ENCODE results near the gene GAS7.
A peak's percentile ranks its signal among the peaks of the same experiment; 100 is the strongest.
"Not testable (repeated sequence)": the region's sequence is repeated elsewhere in the genome, so short reads cannot be mapped to it uniquely, and the experiment has no call there.

The GAS7 gene

DNA sequence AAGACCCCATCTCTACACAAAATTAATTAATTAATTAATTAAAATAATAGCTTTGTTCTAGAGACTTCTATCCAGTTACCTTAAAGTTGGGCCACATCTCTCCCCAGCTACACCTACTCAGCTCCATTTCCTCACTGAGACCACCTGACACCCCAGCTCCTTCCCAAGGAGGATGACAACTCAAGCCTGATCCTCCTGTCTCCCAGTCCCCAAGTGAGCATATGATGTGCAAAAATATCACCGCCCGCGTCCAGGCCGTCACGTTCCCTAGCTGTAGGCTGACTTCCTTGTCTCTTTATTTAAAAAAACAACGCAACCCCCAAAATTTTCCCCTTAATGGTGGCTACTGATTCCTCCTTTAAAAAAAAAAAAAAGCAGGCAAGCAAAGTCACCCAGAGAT lies 173.2 kb downstream of the GAS7 start:
- TF ChIP-seq, protein P1, sequence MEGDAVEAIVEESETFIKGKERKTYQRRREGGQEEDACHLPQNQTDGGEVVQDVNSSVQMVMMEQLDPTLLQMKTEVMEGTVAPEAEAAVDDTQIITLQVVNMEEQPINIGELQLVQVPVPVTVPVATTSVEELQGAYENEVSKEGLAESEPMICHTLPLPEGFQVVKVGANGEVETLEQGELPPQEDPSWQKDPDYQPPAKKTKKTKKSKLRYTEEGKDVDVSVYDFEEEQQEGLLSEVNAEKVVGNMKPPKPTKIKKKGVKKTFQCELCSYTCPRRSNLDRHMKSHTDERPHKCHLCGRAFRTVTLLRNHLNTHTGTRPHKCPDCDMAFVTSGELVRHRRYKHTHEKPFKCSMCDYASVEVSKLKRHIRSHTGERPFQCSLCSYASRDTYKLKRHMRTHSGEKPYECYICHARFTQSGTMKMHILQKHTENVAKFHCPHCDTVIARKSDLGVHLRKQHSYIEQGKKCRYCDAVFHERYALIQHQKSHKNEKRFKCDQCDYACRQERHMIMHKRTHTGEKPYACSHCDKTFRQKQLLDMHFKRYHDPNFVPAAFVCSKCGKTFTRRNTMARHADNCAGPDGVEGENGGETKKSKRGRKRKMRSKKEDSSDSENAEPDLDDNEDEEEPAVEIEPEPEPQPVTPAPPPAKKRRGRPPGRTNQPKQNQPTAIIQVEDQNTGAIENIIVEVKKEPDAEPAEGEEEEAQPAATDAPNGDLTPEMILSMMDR (IDR thresholded peaks at IDR 0.05; ENCODE audit: insufficient read depth, low read depth, low read length, missing control alignments): no peak
- no peak overlapping the region for H3K4me3 ChIP-seq (ENCODE audit: low read depth, low read length)

DNA sequence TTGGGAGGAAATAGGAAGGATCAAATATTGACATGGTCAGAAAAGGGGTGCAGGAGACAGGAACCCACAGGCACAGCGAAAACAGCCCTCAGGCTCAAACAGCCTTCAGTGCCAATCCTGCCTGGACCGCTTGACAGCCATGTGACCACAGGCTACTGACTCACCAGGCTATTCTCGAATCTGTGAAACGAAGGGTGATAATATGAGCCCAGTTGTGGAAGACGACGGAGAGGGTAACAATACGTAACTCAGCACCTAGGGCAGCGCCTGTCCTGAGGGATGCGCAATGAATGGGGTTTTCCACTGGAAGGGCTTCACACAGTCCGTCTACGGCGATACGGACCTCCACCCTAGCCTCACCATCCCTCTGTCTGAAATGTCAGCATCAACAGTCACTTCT lies 176.0 kb downstream of the GAS7 start:
- H3K4me3 ChIP-seq (ENCODE audit: low read depth, low read length): no peak overlapping the region
- no peak for DNase-seq (ENCODE audit: low read depth)
- TF ChIP-seq, protein P1 (IDR thresholded peaks at IDR 0.05; ENCODE audit: insufficient read depth, low read depth, low read length, missing control alignments): no peak

More for the DNA sequence above, 173.2 kb downstream of the GAS7 start:
- DNase-seq (ENCODE audit: low read depth): no peak

DNA sequence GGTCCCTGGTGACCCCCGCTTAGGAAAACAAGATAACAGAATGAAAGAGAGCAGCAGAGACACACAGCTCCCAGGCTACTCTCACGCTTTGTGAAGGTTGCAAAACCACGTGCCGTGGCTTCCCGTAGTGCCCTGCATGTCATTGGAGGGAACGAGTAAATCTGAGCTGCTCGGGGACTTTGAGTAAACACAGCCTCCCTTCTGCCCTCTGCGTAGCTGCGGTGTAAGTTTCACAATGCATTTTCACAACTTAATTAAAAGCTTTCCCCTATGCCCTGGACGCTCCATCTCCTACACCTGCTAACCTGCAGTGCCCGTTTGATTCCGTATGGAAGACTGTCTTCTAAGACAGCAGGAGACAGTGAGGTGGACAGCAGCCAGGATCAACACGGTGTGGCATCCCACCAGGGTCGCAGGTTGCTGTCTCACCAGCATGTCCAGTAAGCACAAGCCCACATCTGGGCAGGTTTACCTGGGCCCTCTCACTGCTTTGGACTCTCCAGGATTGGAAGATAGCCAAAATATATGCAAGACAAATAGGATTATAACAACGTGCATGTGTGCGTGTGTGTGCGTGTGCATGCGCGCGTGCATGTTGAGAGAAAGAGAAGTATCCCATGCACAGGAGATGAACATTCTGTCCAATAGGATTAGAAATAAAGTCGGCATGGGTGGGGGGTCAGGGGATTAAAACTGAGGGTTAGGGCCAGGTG lies 177.0 kb downstream of the GAS7 start:
- TF ChIP-seq, protein P1 (IDR thresholded peaks at IDR 0.05; ENCODE audit: insufficient read depth, low read depth, low read length, missing control alignments): no peak
- no peak overlapping the region for H3K4me3 ChIP-seq (ENCODE audit: low read depth, low read length)
- DNase-seq (ENCODE audit: low read depth): no peak

- no peak for DNase-seq (ENCODE audit: low read depth)
Observed at GRCh38 chr17:10019941-10020451, 178.4 kb downstream of the GAS7 start.

DNA sequence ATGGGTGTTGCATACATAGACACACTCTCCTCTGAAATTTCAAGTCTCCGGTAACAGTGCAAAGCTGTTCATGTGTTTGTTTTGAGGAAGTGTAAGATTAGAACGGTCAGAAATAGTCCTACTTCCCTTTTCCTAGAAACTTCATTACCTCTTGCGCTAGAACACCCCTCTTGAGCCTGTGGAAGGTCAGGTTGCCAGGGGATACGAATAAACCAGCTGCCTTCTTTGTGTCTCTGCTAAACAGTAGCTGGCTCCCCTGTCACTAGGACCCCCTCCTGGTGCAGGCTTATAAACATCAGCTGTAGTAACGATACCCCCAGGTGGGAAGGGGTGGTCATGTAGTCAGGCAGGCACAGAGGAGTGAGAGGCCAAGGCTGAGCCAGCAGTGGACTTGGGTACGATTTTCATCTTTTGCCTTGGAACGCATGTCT lies 179.9 kb downstream of the GAS7 start:
- no peak overlapping the region for H3K4me3 ChIP-seq (ENCODE audit: low read depth, low read length)
- TF ChIP-seq, protein P1 (IDR thresholded peaks at IDR 0.05; ENCODE audit: insufficient read depth, low read depth, low read length, missing control alignments): no peak
- DNase-seq (ENCODE audit: low read depth): peak; percentile 63

More at GRCh38 chr17:10019941-10020451, 178.4 kb downstream of the GAS7 start:
- H3K4me3 ChIP-seq (ENCODE audit: low read depth, low read length): no peak overlapping the region
- TF ChIP-seq, protein P1 (IDR thresholded peaks at IDR 0.05; ENCODE audit: insufficient read depth, low read depth, low read length, missing control alignments): no peak

DNA sequence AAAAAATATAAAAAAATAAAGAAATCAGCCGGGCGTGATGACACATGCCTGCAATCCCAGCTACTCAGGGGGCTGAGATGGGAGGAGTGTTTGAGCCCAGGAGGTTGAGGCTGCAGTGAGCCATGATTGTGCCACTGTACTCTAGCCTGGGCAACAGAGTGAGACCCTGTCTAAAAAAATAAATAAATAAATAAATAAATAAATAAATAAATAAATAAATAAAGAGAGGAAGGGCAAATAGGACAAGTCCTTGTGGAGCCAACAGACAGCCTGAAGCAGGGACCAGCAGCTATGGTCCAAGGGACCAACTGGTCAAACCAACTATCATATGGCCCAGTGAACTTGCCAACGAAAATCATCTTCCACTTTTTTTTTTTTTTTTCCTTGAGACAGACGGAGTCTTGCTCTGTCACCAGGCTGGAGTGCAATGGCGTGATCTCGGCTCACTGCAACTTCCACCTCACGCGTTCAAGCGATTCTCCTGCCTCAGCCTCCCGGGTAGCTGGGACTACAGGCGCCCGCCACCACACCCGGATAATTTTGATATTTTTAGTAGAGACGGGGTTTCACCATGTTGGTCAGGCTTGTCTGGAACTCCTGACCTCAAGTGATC lies 181.3 kb downstream of the GAS7 start:
- not testable (repeated sequence) for H3K4me3 ChIP-seq (ENCODE audit: low read depth, low read length); DNase-seq (ENCODE audit: low read depth)

DNA sequence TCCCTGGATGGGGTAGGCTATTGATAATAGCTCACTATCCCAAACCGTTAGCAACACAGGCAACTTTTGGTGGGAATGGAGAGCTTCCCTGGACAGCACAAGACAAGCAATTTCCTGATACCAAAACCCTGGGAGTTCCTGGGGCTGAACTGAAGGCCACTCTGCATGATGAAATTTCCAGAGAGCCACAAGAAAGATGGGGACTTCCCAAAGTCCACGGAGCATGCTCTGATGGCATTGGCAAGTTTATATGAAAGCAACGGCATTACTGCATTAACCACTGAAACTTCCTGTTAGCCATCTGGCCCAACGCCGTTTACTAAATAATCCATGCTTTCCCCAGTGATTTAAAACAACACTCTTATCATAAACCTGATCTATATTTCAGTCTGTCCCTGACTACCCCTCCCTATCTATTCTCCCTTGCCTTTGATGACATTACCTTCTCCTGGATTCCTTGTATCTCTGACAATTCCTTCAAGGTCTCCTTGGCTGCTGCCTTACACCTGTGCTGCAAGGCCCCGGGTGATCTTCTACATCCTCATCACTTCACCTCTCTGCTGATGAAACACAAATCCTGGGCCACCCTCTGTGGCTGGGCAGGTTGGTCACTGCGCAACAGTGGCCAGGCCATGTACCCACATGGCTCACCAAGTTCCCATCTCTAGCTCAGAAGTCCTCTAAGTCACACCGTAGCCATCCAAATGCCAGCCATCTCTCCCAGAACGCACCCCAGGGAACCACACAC lies 184.9 kb downstream of the GAS7 start:
- no peak overlapping the region for H3K4me3 ChIP-seq (ENCODE audit: low read depth, low read length)
- TF ChIP-seq, protein P1 (IDR thresholded peaks at IDR 0.05; ENCODE audit: insufficient read depth, low read depth, low read length, missing control alignments): no peak
- peak; percentile 86 for DNase-seq (ENCODE audit: low read depth)

Measured in GM12865 (cell line).